Measurements from ENCODE around the gene HS2ST1.

The HS2ST1 gene

GRCh38 chr1:87042111-87042811 lies 127.8 kb downstream of the HS2ST1 start:
- no peak overlapping the region for H3K4me3 ChIP-seq (ENCODE audit: low read depth, low read length)
- peak; percentile 39 for DNase-seq (ENCODE audit: low read depth)
- TF ChIP-seq CTCF (IDR thresholded peaks at IDR 0.05; ENCODE audit: low read depth, low read length): no peak
- TF ChIP-seq MYC (IDR thresholded peaks at IDR 0.05; ENCODE audit: low read depth, low read length): no peak
- TF ChIP-seq MAX (IDR thresholded peaks at IDR 0.05; ENCODE audit: low read depth, low read length): no peak
- TF ChIP-seq POLR2A (IDR thresholded peaks at IDR 0.05; ENCODE audit: extremely low read depth, insufficient read length): no peak

GRCh38 chr1:87044424-87044823 lies 130.0 kb downstream of the HS2ST1 start:
- H3K4me3 ChIP-seq (ENCODE audit: low read depth, low read length): no peak overlapping the region
- DNase-seq (ENCODE audit: low read depth): no peak
- no peak for TF ChIP-seq MYC (IDR thresholded peaks at IDR 0.05; ENCODE audit: low read depth, low read length)
- no peak for TF ChIP-seq POLR2A (IDR thresholded peaks at IDR 0.05; ENCODE audit: extremely low read depth, insufficient read length)
- no peak for TF ChIP-seq CTCF (IDR thresholded peaks at IDR 0.05; ENCODE audit: low read depth, low read length)
- TF ChIP-seq MAX (IDR thresholded peaks at IDR 0.05; ENCODE audit: low read depth, low read length): no peak

- DNase-seq (ENCODE audit: low read depth): no peak
- no peak overlapping the region for H3K4me3 ChIP-seq (ENCODE audit: low read depth, low read length)
- TF ChIP-seq MAX (IDR thresholded peaks at IDR 0.05; ENCODE audit: low read depth, low read length) (no peak), MYC (IDR thresholded peaks at IDR 0.05; ENCODE audit: low read depth, low read length) (no peak), CTCF (IDR thresholded peaks at IDR 0.05; ENCODE audit: low read depth, low read length) (no peak), POLR2A (IDR thresholded peaks at IDR 0.05; ENCODE audit: extremely low read depth, insufficient read length) (no peak)
Measured at GRCh38 chr1:87044840-87045239, 130.4 kb downstream of the HS2ST1 start.

GRCh38 chr1:87045761-87046304 lies 131.4 kb downstream of the HS2ST1 start:
- no peak for DNase-seq (ENCODE audit: low read depth)
- TF ChIP-seq MYC (IDR thresholded peaks at IDR 0.05; ENCODE audit: low read depth, low read length): no peak
- TF ChIP-seq POLR2A (IDR thresholded peaks at IDR 0.05; ENCODE audit: extremely low read depth, insufficient read length): no peak
- TF ChIP-seq CTCF (IDR thresholded peaks at IDR 0.05; ENCODE audit: low read depth, low read length): no peak
- TF ChIP-seq MAX (IDR thresholded peaks at IDR 0.05; ENCODE audit: low read depth, low read length): no peak
- H3K4me3 ChIP-seq (ENCODE audit: low read depth, low read length): no peak overlapping the region

- TF ChIP-seq MAX (IDR thresholded peaks at IDR 0.05; ENCODE audit: low read depth, low read length): no peak
- H3K4me3 ChIP-seq (ENCODE audit: low read depth, low read length): no peak overlapping the region
- DNase-seq (ENCODE audit: low read depth): no peak
Measured at GRCh38 chr1:87046951-87047350, 132.5 kb downstream of the HS2ST1 start.

- no peak overlapping the region for H3K4me3 ChIP-seq (ENCODE audit: low read depth, low read length)
- no peak for DNase-seq (ENCODE audit: low read depth)
- no peak for TF ChIP-seq CTCF (IDR thresholded peaks at IDR 0.05; ENCODE audit: low read depth, low read length)
- no peak for TF ChIP-seq POLR2A (IDR thresholded peaks at IDR 0.05; ENCODE audit: extremely low read depth, insufficient read length)
- no peak for TF ChIP-seq MYC (IDR thresholded peaks at IDR 0.05; ENCODE audit: low read depth, low read length)
- no peak for TF ChIP-seq MAX (IDR thresholded peaks at IDR 0.05; ENCODE audit: low read depth, low read length)
Measured at GRCh38 chr1:87048237-87048636, 133.8 kb downstream of the HS2ST1 start.

Measured in NB4 (cell line).